NOMO-1 (cell line): ENCODE data around the gene ALOXE3.
A peak's percentile ranks its signal among the peaks of the same experiment; 100 is the strongest.

Source experiments
- DNase-seq, 2 experiments: peaks; one replicate each; lab custom pipeline; 2025; ENCODE audit not compliant: unreplicated experiment in 2 of 2; lab: John Stamatoyannopoulos, UW

The ALOXE3 gene

DNA sequence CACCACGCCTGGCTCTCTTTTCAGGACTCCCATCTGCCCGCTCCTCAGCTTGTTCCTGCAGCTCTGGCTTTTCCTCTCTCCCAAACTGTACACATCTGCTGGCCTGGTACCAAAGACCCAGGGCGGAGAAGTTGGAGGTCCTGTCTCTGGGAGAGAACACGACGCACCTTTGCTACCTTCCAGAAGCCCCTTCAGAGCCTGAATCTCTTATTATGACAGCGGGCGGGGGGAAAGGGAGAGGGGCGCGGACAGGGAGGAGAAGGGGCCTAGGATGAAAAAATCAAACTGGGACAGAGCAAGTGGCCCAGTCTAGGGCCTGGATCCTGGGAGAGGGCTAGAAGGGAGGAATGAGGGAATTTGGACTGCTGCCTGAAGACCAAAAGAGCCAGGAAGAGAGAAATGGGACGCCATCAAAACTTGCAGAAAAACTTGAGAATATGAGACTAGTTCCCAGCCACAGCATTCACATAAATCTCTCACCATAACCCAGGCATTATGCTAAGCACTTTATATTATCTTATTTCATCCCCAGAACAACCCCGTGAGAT, 36.4 kb upstream of the ALOXE3 start:
- no peak for DNase-seq

DNA sequence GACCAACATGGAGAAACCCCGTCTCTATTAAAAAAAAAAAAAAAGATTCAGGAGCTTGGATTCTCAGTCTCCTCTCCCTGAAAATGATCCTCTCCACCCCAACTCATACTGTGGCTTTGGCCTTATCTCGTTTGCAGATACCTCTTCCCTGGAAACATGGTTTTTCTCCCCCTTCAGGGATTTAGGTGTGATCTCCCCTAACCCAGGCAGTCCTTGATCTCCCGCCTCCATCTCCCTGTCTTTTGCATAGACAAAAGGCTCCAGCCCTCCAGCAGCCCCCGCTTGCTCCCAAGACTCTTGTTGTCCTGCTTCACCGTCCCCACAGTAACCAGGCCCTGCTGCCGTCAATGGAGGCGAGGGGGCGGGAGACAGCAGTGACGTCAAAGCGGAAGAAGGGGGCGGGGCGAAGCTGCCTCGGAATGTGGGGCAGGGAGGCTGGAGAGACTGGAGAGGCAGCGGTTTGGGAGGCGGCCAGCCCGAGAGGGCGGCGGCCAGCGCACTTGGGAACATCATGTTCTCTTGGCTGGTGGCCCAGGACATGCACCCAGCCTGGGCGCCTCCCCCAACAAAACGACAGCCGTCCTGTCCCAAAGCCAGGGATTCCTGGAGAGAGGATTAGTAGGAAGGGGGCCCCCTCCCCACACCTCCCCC, 35.8 kb upstream of the ALOXE3 start:
- peak; percentile 46 to 61 for DNase-seq

DNA sequence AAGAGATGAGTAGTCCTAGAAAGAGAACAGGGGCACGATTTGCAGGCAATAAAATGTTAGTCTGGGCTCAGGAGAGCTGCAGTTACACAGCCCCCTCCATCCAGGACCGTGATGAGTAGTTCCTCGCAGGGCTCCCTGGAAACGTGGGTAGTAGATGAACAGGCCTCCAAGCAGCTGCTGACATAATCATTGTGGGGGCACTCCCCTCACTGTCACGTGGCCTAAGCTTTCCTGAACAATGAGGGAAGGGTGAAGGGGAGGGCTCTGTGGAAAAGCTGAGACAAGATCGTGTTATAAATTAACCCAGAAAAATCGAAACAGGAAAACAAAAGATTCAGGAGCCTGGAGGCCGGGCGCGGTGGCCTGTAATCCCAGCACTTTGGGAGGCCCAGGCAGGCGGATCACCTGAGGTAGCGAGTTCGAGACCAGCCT, 35.2 kb upstream of the ALOXE3 start:
- no peak for DNase-seq

DNA sequence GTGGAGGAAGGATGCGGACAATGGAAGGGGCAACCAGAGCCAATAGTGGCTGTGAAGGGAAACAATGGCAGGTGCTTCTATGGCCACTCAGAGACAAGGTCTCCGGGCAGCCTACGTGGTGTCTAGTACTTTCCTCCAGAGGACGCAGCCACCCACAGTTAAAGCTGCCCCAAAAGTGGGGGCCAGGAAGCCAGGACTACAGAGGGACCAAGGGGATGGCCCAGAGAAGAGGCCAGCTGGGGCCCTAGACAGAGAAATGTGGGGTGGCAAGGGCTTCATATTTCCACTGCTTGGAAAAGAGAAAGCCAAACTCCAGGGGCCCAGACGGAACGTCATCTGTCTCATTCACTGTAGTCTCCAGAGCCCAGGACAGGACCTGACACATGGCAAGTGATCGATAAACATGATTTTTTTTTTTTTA, 34.7 kb upstream of the ALOXE3 start:
- no peak for DNase-seq

DNA sequence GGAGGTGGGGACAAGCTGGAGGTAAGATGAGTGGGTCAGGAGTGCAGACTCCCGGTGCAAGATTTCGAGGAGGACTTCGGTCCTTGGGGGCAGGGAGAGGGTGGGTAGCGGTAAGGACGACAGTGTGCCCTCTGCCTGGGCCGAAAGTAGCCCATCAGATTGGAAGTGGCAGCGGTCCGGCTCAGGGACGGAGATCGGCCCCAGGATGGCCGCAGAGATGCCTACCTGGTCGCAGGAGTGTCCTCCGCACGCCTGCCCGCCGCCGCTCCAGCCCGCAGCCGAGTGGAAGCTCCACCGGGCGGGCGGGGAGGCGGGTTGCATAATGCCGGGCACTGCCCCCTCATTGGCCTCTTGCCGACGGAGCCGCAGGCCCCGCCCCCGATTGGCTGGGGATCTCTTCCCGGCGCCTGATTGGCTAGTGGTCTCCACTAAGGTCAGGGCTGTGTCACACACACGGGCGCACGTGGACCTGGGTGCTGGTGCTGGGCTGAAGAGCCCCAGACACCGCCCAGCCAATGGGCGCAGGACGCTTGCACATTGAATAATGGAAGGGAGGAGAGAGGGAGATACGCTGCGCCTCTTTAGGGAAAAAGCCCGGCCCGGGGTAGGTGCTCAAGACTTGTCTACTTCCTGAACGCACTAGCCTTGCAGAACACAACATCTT, 33.9 kb upstream of the ALOXE3 start, which contains the start of gene PER1:
Gene PER1 (minus strand): TSS at position 293 of the 664 bp plus-strand sequence. CDS start 1,698 bp downstream, outside the sequence.
- DNase-seq: peak; percentile 89 to 91

DNA sequence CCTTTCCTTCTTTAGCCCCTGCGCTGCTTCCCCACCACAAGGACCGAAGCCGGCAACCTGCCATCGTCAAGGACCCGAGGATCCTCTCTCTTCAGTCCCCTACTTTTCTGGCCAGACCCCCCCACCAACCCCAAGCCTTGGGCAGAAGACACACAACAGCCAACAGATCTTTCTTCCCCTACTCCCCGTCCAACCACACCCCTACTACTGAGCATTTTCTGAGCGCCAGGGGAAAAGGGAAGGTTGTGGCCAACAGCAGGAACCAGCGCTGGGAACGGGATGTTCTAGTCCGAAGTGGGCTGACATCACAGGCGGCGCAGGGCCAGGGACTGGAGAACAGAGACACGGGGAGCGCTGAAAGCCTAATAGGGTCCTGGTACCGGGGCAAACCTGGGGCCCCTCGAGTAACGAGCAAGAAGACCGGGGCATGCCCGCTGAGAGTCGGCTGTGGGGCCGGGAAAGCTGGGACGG, 33.4 kb upstream of the ALOXE3 start:
- DNase-seq: peak in 1 of 2 experiments; percentile 33

DNA sequence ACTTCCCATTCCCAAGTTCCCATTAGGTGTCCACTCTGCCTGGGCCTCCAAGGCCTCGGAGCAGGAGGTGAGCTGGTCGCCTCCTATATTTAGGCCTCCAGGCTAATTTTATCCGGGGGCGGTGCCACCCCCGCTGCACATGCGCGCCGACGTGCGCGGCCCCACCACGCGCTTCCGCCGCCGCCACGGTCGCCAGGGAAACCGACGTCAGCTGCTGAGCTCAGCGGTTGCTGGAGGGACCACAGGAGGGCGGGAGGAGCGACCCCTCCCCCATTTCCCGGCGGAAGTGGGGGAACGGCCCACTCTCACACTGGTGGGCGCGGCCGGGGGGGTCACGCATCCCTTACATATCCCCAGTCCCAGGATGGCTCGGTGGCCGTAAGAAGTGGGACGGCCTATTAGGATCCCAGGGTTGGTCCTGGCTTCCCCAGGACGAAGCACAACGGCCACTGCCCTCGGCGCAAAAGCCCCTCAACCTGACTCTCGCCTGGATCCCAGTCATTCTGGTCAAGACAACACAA, 32.9 kb upstream of the ALOXE3 start:
- peak; percentile 54 to 70 for DNase-seq

DNA sequence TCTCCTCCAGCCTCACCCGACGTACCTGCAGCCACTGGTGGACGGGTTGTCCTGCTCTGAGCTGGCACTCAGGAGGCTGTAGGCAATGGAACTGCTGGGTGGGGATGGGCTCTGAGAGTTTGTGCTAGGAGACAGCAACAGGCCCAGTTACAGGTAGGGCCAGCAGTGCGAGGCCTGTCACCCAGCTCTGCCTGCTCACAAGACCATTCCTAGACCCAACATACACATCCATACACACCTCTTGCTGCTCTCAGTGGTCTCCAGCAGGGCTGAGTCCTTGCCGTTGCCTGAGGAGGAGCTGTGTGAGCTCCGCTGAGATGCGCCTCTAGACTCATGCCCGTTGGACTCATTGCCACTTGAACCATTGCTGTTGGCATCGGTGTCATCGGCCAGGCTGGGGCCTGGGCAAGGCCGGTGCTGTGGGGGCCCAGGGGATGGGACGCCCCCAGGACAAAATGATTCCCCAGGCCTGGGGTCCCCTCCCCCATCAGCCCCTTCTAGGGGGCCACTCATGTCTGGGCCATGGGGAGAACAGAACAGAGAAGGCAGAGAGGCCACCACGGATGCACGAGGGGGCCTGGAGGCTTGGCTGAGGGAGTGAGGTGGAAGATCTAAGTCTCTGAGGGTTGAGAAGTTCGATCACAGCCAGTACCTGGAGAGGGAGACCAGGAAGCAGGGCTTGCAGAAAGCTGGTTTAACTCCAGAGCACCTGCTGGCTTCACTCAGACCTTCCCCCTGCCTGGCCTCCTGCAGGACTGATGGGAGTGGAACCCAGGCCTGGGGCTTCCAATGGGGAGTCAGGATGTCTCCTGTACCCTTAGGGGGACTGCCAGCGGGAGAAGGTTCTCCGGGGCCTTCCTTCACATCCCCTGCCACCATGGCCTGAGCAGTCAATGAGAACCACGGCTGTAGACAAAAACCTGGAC, 32.1 kb upstream of the ALOXE3 start:
- DNase-seq: no peak

DNA sequence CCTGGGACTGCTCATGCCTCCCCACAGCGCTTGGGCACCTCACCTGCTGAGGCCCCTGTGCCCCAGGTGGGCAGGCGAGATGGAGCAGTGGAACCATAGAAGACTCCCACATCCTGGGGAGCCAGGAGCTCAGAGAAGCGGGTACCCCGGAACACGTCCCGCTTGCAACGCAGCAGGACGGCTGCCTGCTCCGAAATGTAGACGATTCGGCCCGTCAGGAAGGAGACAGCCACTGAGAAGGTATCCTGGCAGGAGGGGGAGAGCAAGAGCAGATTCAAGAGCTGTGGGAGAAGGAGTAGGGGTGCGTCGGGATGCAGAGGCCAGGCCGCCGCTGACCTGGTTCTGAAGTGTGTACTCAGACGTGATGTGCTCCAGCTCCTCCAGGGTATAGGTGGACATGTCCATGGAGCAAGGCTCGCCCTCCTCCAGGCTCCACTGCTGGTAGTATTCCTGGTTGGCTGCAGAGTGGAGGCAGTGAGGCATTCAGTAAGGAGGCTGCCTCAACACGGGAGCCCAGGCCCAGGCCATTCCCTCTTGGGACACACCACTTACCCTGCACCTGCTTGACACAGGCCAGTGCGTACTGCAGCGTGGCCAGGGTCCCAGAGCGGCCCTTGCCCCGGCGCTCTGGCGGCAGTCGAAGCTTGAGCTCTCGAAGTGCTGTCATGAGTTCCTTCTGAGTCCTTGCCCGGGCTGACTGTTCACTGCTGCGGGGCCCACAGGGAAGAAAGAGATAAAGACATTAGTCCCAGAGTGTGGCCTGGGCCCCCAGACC, 31.3 kb upstream of the ALOXE3 start:
- no peak for DNase-seq

DNA sequence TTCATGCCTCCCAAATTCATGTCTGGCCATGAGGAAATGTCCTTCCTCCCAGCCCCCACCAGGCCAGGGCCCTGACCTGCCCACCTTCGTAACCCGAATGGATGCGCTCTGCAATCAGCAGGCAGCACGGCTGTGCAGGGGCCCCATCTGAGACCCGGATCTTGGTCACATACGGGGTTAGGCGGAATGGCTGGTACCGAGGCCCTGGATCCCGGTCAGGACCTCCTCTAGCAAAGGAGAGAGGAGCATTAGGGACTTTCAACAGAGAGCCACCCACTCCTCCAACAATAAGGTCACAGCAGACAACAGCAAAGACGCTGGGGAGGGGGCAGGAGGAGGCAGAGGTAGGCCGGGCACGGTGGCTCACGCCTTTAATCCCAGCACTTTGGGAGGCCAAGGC, 30.2 kb upstream of the ALOXE3 start:
- DNase-seq: no peak

DNA sequence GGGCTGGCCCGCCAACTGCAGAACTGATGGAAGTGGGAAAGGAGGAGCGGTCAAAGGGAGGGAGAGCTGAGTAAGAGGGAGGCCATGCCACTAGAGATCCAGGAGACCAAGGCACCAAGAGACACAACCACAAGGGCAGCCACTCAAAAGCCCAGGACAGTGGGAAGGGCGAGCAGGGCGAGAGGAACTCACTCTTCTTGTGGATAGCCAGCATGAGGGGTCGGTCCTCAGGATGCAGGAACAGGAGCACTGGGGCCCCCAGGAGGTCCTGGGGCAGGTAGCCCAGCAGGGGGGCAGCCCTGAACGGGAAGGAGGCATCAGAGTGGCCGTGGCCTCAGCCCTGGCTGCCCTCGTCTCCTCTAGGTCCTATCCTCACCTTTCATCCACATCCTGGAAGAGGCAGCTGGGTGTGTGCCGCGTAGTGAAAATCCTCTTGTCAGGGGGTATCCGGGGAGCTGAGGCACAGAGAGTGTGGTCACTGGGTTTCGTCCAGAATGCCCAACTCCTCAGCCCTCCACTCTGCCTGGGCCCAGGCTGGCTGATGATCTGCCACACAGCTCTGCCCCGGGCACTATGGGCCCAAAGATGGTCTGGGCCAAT, 29.6 kb upstream of the ALOXE3 start:
- no peak for DNase-seq

DNA sequence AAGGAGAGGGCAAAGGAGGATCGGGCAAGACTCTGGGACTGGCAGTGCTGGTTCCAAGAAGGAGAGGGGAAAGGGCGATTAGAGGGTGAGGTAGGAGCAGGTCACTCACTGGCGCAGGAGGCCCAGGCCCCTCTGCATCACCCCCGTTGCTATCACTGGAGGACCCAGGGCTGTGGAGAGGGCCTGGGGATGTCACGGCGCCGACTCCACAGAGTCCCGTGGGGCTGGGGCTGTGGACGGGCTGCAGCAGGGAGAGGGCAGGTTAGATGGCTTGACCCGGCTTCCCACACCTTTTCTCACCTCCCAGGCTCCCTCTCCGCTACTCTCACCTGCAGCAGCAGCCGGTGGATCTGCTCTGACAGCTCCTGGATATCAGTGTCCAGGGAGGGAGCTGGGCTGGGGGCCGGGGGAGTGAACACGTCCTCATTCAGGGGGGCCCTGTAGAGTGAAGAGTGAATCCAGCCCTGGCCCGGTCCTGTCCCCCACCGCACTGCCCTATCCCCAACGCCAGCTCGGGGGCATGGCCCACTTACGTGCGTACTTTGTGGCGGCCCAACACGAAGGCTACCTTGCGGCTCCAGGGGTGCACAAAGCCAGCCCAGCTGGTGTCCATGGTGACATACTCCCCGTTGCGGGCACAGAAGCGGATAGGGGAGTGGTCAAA, 29.0 kb upstream of the ALOXE3 start:
- DNase-seq: no peak

DNA sequence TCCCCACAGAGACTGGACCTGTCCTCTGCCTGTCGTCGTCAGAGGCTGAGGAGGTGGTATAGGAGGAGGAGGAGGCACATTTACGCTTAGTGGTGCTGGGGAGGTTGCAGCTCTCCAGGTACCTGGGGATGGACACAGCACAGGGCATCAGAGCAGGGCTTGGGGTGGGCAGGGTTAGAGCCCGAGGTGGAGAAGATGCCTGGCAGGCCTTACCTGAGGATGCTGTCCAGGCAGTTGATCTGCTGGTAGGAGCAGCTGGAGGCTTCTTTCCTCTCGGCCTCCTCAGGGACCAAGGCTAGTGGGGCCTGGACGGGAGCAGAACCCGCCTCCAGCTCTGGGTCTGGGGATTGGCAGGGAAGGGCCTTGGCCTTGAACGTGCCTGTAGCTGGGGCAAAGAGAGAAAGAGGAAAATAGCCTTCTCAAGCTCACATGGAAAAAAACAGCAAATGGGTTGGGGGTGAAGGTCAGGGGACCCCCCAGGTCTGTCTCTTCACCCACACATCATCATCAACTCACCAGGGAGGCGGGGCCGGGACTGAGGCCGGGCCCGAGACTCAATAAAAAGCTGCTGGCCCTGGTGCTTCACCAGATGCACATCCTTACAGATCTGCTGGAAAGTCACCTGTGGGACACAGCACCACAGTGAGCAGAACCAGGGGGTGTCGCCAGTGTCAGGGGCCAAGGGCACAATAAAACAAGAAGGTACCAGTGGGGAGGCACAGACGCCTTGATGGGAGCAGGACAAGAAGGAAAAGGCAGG, 28.2 kb upstream of the ALOXE3 start:
- DNase-seq: no peak

DNA sequence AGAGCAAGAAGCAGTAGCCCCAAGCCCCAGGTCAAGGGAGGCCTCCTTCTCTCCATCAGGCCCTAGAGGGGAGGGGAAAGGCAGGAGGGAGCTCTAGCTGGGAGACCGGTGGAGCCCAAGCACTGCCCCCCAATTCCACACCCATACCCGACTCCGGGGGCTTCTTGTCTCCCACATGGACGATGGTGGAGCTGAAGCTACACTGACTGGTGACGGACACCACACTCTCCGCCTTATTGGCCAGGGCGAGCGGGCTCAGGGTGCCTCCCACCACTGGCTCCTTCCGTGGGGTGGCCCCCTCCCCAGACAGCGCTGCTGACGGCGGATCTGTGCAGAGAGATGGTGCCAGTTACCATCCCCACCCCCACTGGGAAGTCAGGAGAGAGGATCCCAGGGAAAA, 27.5 kb upstream of the ALOXE3 start:
- no peak for DNase-seq

DNA sequence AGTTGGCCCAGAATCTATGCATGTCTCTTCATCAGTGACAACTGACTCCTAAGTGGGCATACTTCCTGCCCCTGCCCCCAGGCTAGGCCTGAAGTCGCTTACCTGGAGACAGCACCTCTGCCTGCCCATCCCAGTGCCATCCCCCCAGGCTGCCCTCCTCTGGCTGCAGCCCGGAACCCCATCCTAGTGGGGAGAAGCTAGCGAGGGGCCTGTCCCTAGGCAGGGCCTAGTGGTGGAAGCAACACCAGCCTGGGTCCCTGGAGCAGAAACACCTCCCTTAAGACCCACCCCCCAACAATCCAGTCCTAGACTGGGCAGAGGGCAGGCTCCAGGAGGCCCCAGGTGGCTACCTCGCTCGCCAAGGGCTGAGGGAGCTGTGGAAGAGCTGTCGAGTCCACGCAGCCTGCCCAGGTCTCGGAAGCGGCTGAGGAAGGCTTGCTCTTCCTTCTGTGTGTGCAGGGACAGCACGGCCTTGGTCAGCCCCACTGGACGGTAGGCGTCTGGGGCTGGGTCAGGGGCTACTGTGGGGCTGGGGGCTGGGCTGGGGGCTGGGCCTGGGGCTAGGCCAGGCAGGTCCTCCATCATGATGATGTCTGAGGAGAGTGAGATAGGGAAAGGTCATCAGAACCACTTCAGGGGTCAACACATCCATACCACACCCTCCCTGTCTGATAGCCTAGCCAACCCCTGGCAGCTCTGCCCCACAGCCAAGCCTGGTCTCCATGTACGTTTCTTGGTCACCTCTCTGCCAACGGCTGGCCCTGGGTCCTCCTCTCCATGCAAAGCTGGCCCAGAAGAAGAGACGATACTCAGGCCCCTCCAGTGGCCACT, 26.3 kb upstream of the ALOXE3 start:
- DNase-seq: no peak

DNA sequence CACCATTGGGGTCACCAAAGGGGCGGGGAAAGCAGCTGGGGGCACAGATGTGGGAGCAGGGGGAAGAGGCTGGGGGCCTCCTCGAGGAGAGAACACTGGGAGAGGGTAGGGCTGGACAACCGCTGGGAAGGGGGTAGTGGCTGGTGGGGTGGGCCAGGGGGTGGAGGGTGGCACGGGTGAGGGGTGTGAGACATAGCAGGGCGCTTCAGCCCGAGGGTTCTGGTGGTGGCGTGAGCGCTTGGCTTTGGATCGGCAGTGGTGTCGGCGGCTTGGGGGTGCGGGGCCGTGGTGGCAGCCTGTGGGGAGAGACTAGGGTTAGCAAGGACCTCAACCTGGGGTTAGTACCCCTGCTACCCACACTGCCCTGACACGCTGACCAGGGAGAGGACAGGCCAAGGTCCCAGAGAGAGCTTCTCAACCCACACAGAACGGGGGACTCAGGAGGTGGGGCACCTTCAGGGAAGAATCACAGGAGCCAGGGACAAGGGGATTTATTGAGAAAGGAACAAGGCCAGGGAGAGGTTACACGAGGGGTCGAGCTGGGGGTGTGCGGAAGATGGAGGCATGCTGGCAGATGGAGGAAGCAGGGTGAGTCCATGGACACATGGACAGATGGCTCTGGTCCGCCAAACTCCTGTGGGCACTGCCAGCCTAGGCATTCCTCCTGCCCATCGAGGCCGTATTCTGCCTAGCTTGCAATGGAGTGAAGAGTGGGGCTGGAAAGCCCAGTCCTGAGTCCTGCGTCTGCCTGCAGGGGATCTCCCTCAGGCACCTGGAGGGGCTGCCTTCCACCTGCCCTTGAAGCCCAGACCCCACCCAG, 25.5 kb upstream of the ALOXE3 start:
- no peak for DNase-seq
